Measurements from ENCODE around the gene USF3.

- TF ChIP-seq, protein P1, sequence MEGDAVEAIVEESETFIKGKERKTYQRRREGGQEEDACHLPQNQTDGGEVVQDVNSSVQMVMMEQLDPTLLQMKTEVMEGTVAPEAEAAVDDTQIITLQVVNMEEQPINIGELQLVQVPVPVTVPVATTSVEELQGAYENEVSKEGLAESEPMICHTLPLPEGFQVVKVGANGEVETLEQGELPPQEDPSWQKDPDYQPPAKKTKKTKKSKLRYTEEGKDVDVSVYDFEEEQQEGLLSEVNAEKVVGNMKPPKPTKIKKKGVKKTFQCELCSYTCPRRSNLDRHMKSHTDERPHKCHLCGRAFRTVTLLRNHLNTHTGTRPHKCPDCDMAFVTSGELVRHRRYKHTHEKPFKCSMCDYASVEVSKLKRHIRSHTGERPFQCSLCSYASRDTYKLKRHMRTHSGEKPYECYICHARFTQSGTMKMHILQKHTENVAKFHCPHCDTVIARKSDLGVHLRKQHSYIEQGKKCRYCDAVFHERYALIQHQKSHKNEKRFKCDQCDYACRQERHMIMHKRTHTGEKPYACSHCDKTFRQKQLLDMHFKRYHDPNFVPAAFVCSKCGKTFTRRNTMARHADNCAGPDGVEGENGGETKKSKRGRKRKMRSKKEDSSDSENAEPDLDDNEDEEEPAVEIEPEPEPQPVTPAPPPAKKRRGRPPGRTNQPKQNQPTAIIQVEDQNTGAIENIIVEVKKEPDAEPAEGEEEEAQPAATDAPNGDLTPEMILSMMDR (IDR thresholded peaks at IDR 0.05), result no peak
- no peak for TF ChIP-seq POLR2A (IDR thresholded peaks at IDR 0.05)
Measured at GRCh38 chr3:113658107-113658506, 38.3 kb downstream of the USF3 start.
